Osteoblast (primary cell): Measurements from ENCODE around the gene PTGDR. TPM values are rescaled to one million over a fixed set of nuclear protein-coding genes. Genes with fewer than 3 reads are reported as not detected.

ENCODE experiments used
- DNase-seq: peaks from one replicate; pipeline ENCODE4 v3.0.0; 2011; ENCODE audit warnings: low spot score, mixed read lengths; ENCODE audit not compliant: insufficient read length; ENCODE audit errors: missing footprints
- H2AFZ ChIP-seq: 2 replicates; pipeline ENCODE4 v1.6.0; 2011; ENCODE audit warnings: mild to moderate bottlenecking, low read length
- H3K27ac ChIP-seq: 2 replicates; pipeline ENCODE4 v1.5.1; 2011; ENCODE audit warnings: mild to moderate bottlenecking, low read depth, low read length, moderate library complexity
- H3K27me3 ChIP-seq: 2 replicates; pipeline ENCODE4 v1.6.0; 2012; ENCODE audit warnings: mild to moderate bottlenecking, control low read depth, inconsistent platforms, low read length, moderate library complexity; ENCODE audit not compliant: insufficient read depth
- H3K36me3 ChIP-seq: 2 replicates; pipeline ENCODE4 v1.5.1; 2011; ENCODE audit warnings: mild to moderate bottlenecking, low read length, control low read depth, moderate library complexity; ENCODE audit not compliant: insufficient read depth
- H3K4me1 ChIP-seq: 2 replicates; pipeline ENCODE4 v1.5.1; 2011; ENCODE audit warnings: mild to moderate bottlenecking, low read length, control low read depth, moderate library complexity; ENCODE audit not compliant: insufficient read depth
- H3K4me2 ChIP-seq: 2 replicates; pipeline ENCODE4 v1.6.0; 2011; ENCODE audit warnings: mild to moderate bottlenecking, low read length; ENCODE audit not compliant: insufficient read depth
- H3K4me3 ChIP-seq: fragments of 200-600 bp; sonication (generic); 3 replicates; pipeline ENCODE4 v1.5.1; 2012; ENCODE audit warnings: mild to moderate bottlenecking, low read length, inconsistent platforms; ENCODE audit not compliant: insufficient read depth
- H3K79me2 ChIP-seq: 2 replicates; pipeline ENCODE4 v1.6.0; 2012; ENCODE audit warnings: mild to moderate bottlenecking, low read length, control low read depth, inconsistent platforms; ENCODE audit not compliant: insufficient read depth
- H3K9me3 ChIP-seq: 2 replicates; pipeline ENCODE4 v1.5.1; 2011; ENCODE audit warnings: low read depth, low read length, control low read depth
- H4K20me1 ChIP-seq: 2 replicates; pipeline ENCODE4 v1.6.0; 2012; ENCODE audit warnings: mild to moderate bottlenecking, low read length, control low read depth; ENCODE audit not compliant: insufficient read depth
- total RNA-seq: library from RNA; depleted of rRNA; stranded (reverse); fragments of >200 nt; gene quantifications from 2 replicates; pipeline ENCODE4 v1.2.3, GENCODE V29; 2012
- TF ChIP-seq, protein P1 (sequence below): IDR thresholded peaks from 2 replicates; pipeline ENCODE4 v1.5.1; 2011; ENCODE audit warnings: mild to moderate bottlenecking, low read depth, low read length, moderate library complexity; ENCODE audit errors: extremely low read depth

The PTGDR gene
- total RNA-seq, 1 donor = 1.4 TPM

- H3K4me1 ChIP-seq = peaks cover 36% of the 10 kb centered on the region
- TF ChIP-seq, protein P1, sequence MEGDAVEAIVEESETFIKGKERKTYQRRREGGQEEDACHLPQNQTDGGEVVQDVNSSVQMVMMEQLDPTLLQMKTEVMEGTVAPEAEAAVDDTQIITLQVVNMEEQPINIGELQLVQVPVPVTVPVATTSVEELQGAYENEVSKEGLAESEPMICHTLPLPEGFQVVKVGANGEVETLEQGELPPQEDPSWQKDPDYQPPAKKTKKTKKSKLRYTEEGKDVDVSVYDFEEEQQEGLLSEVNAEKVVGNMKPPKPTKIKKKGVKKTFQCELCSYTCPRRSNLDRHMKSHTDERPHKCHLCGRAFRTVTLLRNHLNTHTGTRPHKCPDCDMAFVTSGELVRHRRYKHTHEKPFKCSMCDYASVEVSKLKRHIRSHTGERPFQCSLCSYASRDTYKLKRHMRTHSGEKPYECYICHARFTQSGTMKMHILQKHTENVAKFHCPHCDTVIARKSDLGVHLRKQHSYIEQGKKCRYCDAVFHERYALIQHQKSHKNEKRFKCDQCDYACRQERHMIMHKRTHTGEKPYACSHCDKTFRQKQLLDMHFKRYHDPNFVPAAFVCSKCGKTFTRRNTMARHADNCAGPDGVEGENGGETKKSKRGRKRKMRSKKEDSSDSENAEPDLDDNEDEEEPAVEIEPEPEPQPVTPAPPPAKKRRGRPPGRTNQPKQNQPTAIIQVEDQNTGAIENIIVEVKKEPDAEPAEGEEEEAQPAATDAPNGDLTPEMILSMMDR = no peak
- peaks cover 54% of the 10 kb centered on the region for H3K79me2 ChIP-seq
- H3K27me3 ChIP-seq = no peaks in the 10 kb centered on the region
- no peak overlapping the region for H3K27ac ChIP-seq
- H3K4me2 ChIP-seq = peak overlapping the region; percentile 86
- peaks cover 4% of the 10 kb centered on the region for H4K20me1 ChIP-seq
- H3K36me3 ChIP-seq = no peaks in the 10 kb centered on the region
- no peaks in the 10 kb centered on the region for H3K9me3 ChIP-seq
- no peak overlapping the region for H2AFZ ChIP-seq
- DNase-seq = no peak
- no peak overlapping the region for H3K4me3 ChIP-seq
Measured at GRCh38 chr14:52318062-52318461, 50.6 kb downstream of the PTGDR start.

GRCh38 chr14:52318826-52319645 lies 51.5 kb downstream of the PTGDR start:
- H3K79me2 ChIP-seq = peaks cover 54% of the 10 kb centered on the region
- peak; percentile 38 for DNase-seq
- no peaks in the 10 kb centered on the region for H3K36me3 ChIP-seq
- no peak overlapping the region for H3K4me3 ChIP-seq
- peaks cover 4% of the 10 kb centered on the region for H4K20me1 ChIP-seq
- H3K27me3 ChIP-seq = no peaks in the 10 kb centered on the region
- no peaks in the 10 kb centered on the region for H3K9me3 ChIP-seq
- no peak overlapping the region for H2AFZ ChIP-seq
- peak overlapping the region; percentile 41 for H3K4me2 ChIP-seq
- TF ChIP-seq, protein P1 = no peak
- H3K4me1 ChIP-seq = peaks cover 30% of the 10 kb centered on the region
- H3K27ac ChIP-seq = no peak overlapping the region

- H3K27ac ChIP-seq = no peak overlapping the region
- H3K27me3 ChIP-seq = no peaks in the 10 kb centered on the region
- no peak for DNase-seq
- H3K4me3 ChIP-seq = no peak overlapping the region
- H3K4me2 ChIP-seq = no peak overlapping the region
- no peaks in the 10 kb centered on the region for H3K9me3 ChIP-seq
- no peaks in the 10 kb centered on the region for H3K36me3 ChIP-seq
- no peak overlapping the region for H2AFZ ChIP-seq
- TF ChIP-seq, protein P1 = no peak
- peaks cover 47% of the 10 kb centered on the region for H3K79me2 ChIP-seq
- H3K4me1 ChIP-seq = peaks cover 31% of the 10 kb centered on the region
- peaks cover 4% of the 10 kb centered on the region for H4K20me1 ChIP-seq
Measured at GRCh38 chr14:52319919-52320318, 52.4 kb downstream of the PTGDR start.

- Histone ChIP-seq H3K36me3 (no peaks in the 10 kb centered on the region), H3K27me3 (no peaks in the 10 kb centered on the region), H3K27ac (no peak overlapping the region), H2AFZ (no peak overlapping the region), H3K79me2 (peaks cover 11% of the 10 kb centered on the region), H4K20me1 (no peaks in the 10 kb centered on the region), H3K4me3 (no peak overlapping the region), H3K4me1 (peaks cover 32% of the 10 kb centered on the region), H3K4me2 (no peak overlapping the region), H3K9me3 (no peaks in the 10 kb centered on the region)
- DNase-seq = no peak
- TF ChIP-seq, protein P1 = no peak
Measured at GRCh38 chr14:52325126-52325525, 57.6 kb downstream of the PTGDR start.
